SK-N-SH (cell line): ENCODE results near the gene PRKN. TPM values are rescaled to one million over a fixed set of nuclear protein-coding genes. Genes with fewer than 3 reads are reported as not detected.

Experiments used
- CTCF ChIA-PET: fragments of 300-600, 350-600 bp; formaldehyde crosslinking; extraction: SDS; loops from one replicate; lab custom pipeline; 2021; lab: Yijun Ruan, JAX
- POLR2A ChIA-PET: fragments of 350-600 bp; sonication (Branson Sonifier 250); formaldehyde crosslinking; extraction: SDS; loops from one replicate; lab custom pipeline; 2020; ENCODE audit warnings: antibody characterized with exemption, inconsistent platforms; lab: Yijun Ruan, JAX
- DNase-seq: peaks from one replicate; pipeline ENCODE4 v3.0.0; 2012
- H2AFZ ChIP-seq: fragments of 200-600 bp; sonication (generic); 2 replicates; pipeline ENCODE4 v1.8.1; 2016; ENCODE audit warnings: antibody characterized with exemption, mild to moderate bottlenecking, low read depth
- H3F3A ChIP-seq: fragments of 200-600 bp; sonication (generic); replicated peaks from 2 replicates; pipeline ENCODE3; 2016; ENCODE audit warnings: antibody characterized with exemption, mild to moderate bottlenecking; ENCODE audit not compliant: insufficient read depth
- H3K27ac ChIP-seq, 2 experiments: fragments of 200-500 bp in 1 of 2; fragments of 200-600 bp in 1 of 2; sonication (Bioruptor generic) in 1 of 2; sonication (generic), shearing (Covaris generic) in 1 of 2; 2 replicates each; pipeline versions ENCODE4 v1.5.1 to v1.6.1; 2014 to 2016; ENCODE audit warnings: low read depth in 2 of 2, inconsistent platforms in 1 of 2, low read length in 1 of 2, mild to moderate bottlenecking in 1 of 2, mixed read lengths in 1 of 2
- H3K27me3 ChIP-seq: fragments of 200-600 bp; sonication (generic), shearing (Covaris generic); 2 replicates; pipeline ENCODE4 v1.6.1; 2016; ENCODE audit warnings: mixed run types; ENCODE audit not compliant: insufficient read depth
- H3K36me3 ChIP-seq, 2 experiments: fragments of 200-500 bp in 1 of 2; fragments of 200-600 bp in 1 of 2; sonication (Bioruptor generic) in 1 of 2; sonication (generic) in 1 of 2; replicated peaks in 1 of 2; 2 replicates each; pipeline versions ENCODE3 to v1.5.1; 2014 to 2016; ENCODE audit warnings: low read length in 1 of 2, mild to moderate bottlenecking in 1 of 2; ENCODE audit not compliant: insufficient read depth in 2 of 2, control insufficient read depth in 1 of 2
- H3K4me1 ChIP-seq, 2 experiments: fragments of 200-500 bp in 1 of 2; fragments of 200-600 bp in 1 of 2; sonication (Bioruptor generic) in 1 of 2; sonication (generic), shearing (Covaris generic) in 1 of 2; 2 replicates each; pipeline versions ENCODE4 v1.5.1 to v1.6.1; 2014 to 2016; ENCODE audit warnings: low read depth in 1 of 2, low read length in 1 of 2, mixed run types in 1 of 2; ENCODE audit not compliant: insufficient read depth in 2 of 2, control insufficient read depth in 1 of 2
- H3K4me2 ChIP-seq: fragments of 200-600 bp; sonication (generic), shearing (Covaris generic); 2 replicates; pipeline ENCODE4 v1.6.1; 2017; ENCODE audit warnings: mixed run types
- H3K4me3 ChIP-seq, 2 experiments: fragments of 200-500 bp in 1 of 2; fragments of 200-600 bp in 1 of 2; sonication (Bioruptor generic) in 1 of 2; sonication (generic), shearing (Covaris generic) in 1 of 2; 2 replicates each; pipeline versions ENCODE4 v1.5.1 to v1.8.1; 2014 to 2016; ENCODE audit warnings: low read depth in 2 of 2, inconsistent platforms in 1 of 2, low read length in 1 of 2, mild to moderate bottlenecking in 1 of 2, mixed read lengths in 1 of 2, moderate library complexity in 1 of 2
- H3K79me2 ChIP-seq: fragments of 200-600 bp; sonication (generic); 2 replicates; pipeline ENCODE4 v1.8.1; 2017; ENCODE audit warnings: mild to moderate bottlenecking; ENCODE audit not compliant: insufficient read depth
- H3K9ac ChIP-seq: fragments of 200-600 bp; sonication (generic); 2 replicates; pipeline ENCODE4 v1.6.1; 2017; ENCODE audit warnings: mixed run types
- H3K9me2 ChIP-seq: fragments of 200-600 bp; sonication (generic); 2 replicates; pipeline ENCODE4 v1.6.1; 2017; ENCODE audit warnings: mixed run types
- H3K9me3 ChIP-seq: fragments of 200-600 bp; sonication (generic); 2 replicates; pipeline ENCODE4 v1.6.1; 2017; ENCODE audit warnings: mixed run types, mild to moderate bottlenecking, moderate library complexity
- H4K20me1 ChIP-seq: fragments of 200-600 bp; sonication (generic); 2 replicates; pipeline ENCODE4 v1.6.1; 2017; ENCODE audit warnings: mild to moderate bottlenecking, mixed run types; ENCODE audit not compliant: insufficient read depth
- JUND ChIP-seq: IDR thresholded peaks from 2 replicates; pipeline ENCODE4 v1.4.0; 2012
- NFIC ChIP-seq: IDR thresholded peaks from 2 replicates; pipeline ENCODE4 v1.4.0; 2012; ENCODE audit warnings: borderline replicate concordance
- SIN3A ChIP-seq: IDR thresholded peaks from 2 replicates; pipeline ENCODE4 v1.6.1; 2012; ENCODE audit warnings: low read depth, mild to moderate bottlenecking, low read length, moderate library complexity, borderline replicate concordance
- SMC3 ChIP-seq: IDR thresholded peaks from 2 replicates; pipeline ENCODE4 v1.6.1; 2012; ENCODE audit warnings: low read depth, low read length, improper control_type of control experiment
- YY1 ChIP-seq: IDR thresholded peaks from 2 replicates; pipeline ENCODE4 v1.4.0; 2012; ENCODE audit warnings: low read depth, mild to moderate bottlenecking
- WGBS: methylation state at CpG from one replicate; pipeline ENCODE4 v1.1.6; 2017; ENCODE audit warnings: low lambda C conversion rate; 5-methylcytosine and 5-hydroxymethylcytosine counted together
- polyA plus RNA-seq, 3 experiments: library from polyadenylated mRNA; depleted of rRNA; stranded (reverse); fragments of >200 nt; gene quantifications; 2 replicates each; pipeline ENCODE4 v1.2.3, GENCODE V29; 2012
- TF ChIP-seq, protein P1 (sequence below): fragments of 200-600 bp; sonication (generic); IDR thresholded peaks from 2 replicates; pipeline ENCODE4 v1.6.1; 2017; ENCODE audit warnings: antibody characterized with exemption, mild to moderate bottlenecking, moderate library complexity
- TF ChIP-seq, protein P2 (sequence below): fragments of 150-350 bp; IDR thresholded peaks from 2 replicates; pipeline ENCODE4 v1.6.1; 2017; ENCODE audit warnings: antibody characterized with exemption, low read length, low read depth, borderline replicate concordance
- TF ChIP-seq, protein P3 (sequence below): IDR thresholded peaks from 2 replicates; pipeline ENCODE4 v1.6.1; 2012; ENCODE audit warnings: mild to moderate bottlenecking, low read depth, low read length, moderate library complexity

The PRKN gene
- polyA plus RNA-seq, 1 of the 3 experiments (the other 2 are of a cell fraction): 0.76 TPM

DNA sequence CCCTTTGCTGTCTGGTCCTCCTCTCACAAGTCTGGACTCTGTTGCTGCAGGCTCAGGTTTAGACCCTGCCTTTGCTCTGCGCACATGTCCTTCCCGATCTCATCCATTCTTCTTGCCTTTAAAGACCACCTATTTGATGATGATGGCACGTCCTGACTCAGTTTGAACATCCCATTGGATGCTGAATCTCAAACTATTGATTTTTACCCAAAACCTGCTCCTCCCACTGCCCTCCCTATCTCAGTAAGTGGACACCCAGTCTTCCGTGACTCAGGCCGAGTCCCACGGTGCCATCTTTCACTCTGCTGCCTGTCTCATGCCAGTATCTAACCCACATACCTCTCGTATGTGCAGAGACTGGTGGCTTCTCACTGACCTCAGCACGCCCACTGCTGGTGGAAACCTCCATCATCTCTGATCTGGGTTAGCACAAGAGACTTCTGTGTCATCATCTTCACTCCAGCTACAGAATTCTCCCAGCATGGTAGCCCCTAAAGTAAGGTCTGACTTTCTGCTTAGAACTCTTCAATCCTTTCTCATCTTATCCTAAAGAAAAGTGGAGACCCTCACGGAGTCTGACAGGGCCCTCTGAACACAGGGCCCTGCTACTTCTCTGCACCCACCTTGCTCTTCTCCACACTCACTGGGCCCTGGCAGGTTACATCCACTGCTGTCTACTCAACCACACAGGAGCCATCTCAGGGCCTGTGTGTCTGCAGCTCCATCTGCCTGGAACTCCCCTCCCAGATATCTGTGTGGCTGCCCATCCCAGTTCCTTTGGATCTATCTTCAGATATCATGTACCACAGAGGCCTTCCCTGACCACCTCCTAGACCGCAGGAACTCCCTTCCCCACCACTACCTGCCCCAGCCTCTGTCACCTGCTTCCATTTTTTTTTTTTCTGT is 1066.6 kb downstream of the PRKN start:
- Histone ChIP-seq H3K4me1 (no peaks in the 10 kb centered on the region), H4K20me1 (no peaks in the 10 kb centered on the region), H3F3A (no peaks in the 10 kb centered on the region), H3K9ac (no peak overlapping the region), H3K9me3 (no peaks in the 10 kb centered on the region), H3K9me2 (no peaks in the 10 kb centered on the region), H3K4me2 (no peak overlapping the region), H3K27ac (no peak overlapping the region), H3K36me3 (no peaks in the 10 kb centered on the region), H3K4me3 (no peak overlapping the region), H3K79me2 (no peaks in the 10 kb centered on the region), H2AFZ (no peak overlapping the region), H3K27me3 (no peaks in the 10 kb centered on the region)
- CTCF ChIA-PET: no interaction called here
- 63% methylated on average over 10 of the region's 10 CpGs for WGBS
- TF ChIP-seq, protein P1, sequence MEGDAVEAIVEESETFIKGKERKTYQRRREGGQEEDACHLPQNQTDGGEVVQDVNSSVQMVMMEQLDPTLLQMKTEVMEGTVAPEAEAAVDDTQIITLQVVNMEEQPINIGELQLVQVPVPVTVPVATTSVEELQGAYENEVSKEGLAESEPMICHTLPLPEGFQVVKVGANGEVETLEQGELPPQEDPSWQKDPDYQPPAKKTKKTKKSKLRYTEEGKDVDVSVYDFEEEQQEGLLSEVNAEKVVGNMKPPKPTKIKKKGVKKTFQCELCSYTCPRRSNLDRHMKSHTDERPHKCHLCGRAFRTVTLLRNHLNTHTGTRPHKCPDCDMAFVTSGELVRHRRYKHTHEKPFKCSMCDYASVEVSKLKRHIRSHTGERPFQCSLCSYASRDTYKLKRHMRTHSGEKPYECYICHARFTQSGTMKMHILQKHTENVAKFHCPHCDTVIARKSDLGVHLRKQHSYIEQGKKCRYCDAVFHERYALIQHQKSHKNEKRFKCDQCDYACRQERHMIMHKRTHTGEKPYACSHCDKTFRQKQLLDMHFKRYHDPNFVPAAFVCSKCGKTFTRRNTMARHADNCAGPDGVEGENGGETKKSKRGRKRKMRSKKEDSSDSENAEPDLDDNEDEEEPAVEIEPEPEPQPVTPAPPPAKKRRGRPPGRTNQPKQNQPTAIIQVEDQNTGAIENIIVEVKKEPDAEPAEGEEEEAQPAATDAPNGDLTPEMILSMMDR: peak; percentile 23; the same call in 1 of the 2 replicates
- TF ChIP-seq JUND: no peak
- no peak for DNase-seq
- POLR2A ChIA-PET: no interaction called here

DNA sequence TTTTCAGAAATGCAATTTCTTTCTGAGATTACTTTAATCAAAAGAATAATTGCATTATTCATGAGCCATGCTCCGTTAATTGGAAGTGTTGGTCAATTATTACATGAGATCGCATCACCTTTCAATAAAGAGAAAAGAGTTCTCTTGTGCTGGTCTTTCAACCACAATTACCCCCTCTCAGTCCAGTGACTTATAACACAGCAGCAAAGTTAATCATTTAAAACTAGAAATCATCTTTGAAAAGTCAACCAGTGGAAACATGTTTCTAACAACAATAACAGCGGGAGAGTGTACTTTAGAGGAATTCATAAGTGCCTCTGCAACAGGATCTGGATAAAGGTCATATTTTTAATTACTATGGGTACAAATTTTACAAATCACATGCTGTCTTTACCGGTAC is 1069.4 kb downstream of the PRKN start:
- WGBS: 67% methylated on average over 4 of the region's 4 CpGs
- no peak overlapping the region for H3K27ac ChIP-seq
- ChIA-PET CTCF (no interaction called here), POLR2A (no interaction called here)
- H3K79me2 ChIP-seq: no peaks in the 10 kb centered on the region
- H2AFZ ChIP-seq: no peak overlapping the region
- H3K9ac ChIP-seq: no peak overlapping the region
- H3K4me3 ChIP-seq: no peak overlapping the region
- TF ChIP-seq SMC3 (no peak), YY1 (no peak), NFIC (no peak), JUND (no peak)
- TF ChIP-seq, protein P2, sequence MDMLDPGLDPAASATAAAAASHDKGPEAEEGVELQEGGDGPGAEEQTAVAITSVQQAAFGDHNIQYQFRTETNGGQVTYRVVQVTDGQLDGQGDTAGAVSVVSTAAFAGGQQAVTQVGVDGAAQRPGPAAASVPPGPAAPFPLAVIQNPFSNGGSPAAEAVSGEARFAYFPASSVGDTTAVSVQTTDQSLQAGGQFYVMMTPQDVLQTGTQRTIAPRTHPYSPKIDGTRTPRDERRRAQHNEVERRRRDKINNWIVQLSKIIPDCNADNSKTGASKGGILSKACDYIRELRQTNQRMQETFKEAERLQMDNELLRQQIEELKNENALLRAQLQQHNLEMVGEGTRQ: no peak
- no peak for DNase-seq
- no peak overlapping the region for H3K4me2 ChIP-seq
- no peaks in the 10 kb centered on the region for H3K9me2 ChIP-seq
- no peaks in the 10 kb centered on the region for H3K9me3 ChIP-seq
- H4K20me1 ChIP-seq: no peaks in the 10 kb centered on the region
- no peaks in the 10 kb centered on the region for H3K36me3 ChIP-seq
- no peaks in the 10 kb centered on the region for H3F3A ChIP-seq
- H3K4me1 ChIP-seq: no peaks in the 10 kb centered on the region
- no peaks in the 10 kb centered on the region for H3K27me3 ChIP-seq

DNA sequence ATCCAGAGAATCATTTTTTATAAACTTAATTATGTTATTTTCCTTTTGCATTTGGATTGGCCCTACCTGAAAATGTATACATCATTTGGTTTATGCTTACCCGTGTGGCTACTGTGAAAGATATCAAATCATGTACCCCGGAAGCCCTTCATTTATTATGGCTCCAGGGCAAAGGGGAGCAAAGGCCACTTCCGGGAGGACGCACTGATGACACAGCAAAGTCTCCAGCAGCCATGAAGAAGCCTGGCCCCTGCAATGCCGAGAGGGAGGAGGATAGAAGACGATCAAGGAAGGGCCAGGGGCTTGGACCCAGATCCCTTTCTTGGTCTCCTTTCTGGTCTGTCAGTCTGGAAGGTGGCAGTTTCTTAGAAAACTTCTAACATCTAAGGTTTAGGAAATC is 1073.4 kb downstream of the PRKN start:
- DNase-seq: no peak
- POLR2A ChIA-PET: no interaction called here
- no peak overlapping the region for H2AFZ ChIP-seq
- no peak overlapping the region for H3K4me3 ChIP-seq
- no peaks in the 10 kb centered on the region for H3K79me2 ChIP-seq
- TF ChIP-seq, protein P3, sequence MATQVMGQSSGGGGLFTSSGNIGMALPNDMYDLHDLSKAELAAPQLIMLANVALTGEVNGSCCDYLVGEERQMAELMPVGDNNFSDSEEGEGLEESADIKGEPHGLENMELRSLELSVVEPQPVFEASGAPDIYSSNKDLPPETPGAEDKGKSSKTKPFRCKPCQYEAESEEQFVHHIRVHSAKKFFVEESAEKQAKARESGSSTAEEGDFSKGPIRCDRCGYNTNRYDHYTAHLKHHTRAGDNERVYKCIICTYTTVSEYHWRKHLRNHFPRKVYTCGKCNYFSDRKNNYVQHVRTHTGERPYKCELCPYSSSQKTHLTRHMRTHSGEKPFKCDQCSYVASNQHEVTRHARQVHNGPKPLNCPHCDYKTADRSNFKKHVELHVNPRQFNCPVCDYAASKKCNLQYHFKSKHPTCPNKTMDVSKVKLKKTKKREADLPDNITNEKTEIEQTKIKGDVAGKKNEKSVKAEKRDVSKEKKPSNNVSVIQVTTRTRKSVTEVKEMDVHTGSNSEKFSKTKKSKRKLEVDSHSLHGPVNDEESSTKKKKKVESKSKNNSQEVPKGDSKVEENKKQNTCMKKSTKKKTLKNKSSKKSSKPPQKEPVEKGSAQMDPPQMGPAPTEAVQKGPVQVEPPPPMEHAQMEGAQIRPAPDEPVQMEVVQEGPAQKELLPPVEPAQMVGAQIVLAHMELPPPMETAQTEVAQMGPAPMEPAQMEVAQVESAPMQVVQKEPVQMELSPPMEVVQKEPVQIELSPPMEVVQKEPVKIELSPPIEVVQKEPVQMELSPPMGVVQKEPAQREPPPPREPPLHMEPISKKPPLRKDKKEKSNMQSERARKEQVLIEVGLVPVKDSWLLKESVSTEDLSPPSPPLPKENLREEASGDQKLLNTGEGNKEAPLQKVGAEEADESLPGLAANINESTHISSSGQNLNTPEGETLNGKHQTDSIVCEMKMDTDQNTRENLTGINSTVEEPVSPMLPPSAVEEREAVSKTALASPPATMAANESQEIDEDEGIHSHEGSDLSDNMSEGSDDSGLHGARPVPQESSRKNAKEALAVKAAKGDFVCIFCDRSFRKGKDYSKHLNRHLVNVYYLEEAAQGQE: no peak
- no peak for TF ChIP-seq SIN3A
- TF ChIP-seq, all 33 proteins: peak for 0
- no peaks in the 10 kb centered on the region for H3K9me3 ChIP-seq
- H3K4me2 ChIP-seq: no peak overlapping the region
- no peaks in the 10 kb centered on the region for H3K36me3 ChIP-seq
- H3F3A ChIP-seq: no peaks in the 10 kb centered on the region
- CTCF ChIA-PET: no interaction called here
- H3K9ac ChIP-seq: no peak overlapping the region
- H3K27me3 ChIP-seq: no peaks in the 10 kb centered on the region
- no peaks in the 10 kb centered on the region for H4K20me1 ChIP-seq
- H3K9me2 ChIP-seq: no peaks in the 10 kb centered on the region
- WGBS: 50% methylated on average over 5 of the region's 6 CpGs
- no peaks in the 10 kb centered on the region for H3K4me1 ChIP-seq
- no peak overlapping the region for H3K27ac ChIP-seq
